Ecto neural progenitor cell (in vitro differentiated cells): Measurements from ENCODE around the gene ST3GAL2.

ENCODE experiments used
- DNase-seq: peaks from one replicate; pipeline ENCODE4 v3.0.0-alpha.2; 2018; ENCODE audit warnings: low spot score

ST3GAL2 gene

DNA sequence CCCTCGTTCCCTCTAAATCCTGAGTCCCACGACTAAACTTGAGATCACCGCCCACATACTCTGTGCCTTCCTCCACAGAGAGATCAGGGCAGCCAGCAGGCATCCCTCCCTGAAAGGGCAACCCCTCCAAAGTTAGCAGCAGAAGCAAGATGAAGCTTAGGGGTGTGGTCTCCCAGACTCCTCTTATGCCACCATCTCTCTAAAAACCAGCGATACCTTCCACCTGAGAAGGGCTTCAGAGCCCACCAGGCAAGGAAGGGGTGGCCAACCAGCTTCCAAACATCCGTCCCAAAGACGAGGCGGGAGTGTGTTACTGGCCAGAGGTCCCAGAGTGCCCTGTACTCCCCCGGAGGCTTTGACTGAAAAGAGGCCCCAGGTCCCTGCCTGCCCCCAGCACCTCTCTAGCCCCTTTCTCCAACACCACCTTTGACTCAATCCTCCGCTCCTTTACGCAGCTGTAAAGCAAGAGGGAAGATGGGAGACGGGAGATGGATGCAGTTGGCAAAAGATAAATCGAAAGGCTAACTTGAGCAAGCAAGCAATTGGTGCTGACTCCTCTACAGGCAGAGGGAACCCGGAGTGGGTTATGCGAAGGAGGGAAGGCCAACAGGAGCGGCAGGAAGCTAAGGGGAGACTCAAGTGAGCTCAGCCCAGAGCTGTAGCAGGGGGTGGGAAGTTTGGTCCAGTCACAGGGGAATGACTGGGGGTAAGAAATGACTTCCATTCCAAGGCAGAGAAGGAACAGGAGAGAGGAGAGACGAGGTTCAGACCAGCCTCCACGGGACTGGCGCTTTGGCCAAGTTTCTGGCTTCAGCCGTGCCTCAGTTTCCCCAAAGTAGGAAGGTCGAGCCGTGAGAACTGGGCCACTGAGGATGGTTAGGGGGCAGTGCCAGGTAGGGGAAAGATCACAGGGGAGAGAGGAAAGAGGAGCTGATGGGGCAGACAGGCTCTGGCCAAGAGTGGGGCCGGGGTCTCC, 1.0 kb downstream of the ST3GAL2 start:
- no peak for DNase-seq

DNA sequence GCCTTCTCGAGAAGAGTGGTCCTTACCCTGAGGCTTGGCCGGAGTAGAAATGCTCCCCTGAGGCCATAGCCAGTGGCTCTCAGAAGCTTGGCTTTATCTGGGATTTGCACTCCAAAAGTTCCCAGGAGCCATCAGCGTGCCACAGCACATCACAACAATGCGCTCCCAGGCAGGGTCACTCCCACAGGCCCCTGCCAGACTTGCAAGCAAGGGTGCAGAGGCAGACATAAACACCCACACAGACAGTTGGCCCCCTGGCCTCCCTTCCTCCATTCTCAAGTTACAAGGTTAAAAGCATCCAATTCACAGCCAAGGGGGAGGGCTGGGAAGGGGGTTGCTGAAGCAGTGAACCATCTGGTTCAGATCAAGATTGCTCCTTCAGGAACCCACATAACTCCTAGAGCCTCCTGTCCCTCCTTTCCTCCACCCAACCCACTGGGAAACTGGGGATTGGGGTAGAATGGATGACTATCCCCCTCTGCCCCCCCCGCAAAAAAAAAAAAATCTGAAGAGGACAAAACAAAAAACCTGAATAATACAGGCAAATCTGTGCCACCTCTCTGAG, 1.8 kb downstream of the ST3GAL2 start:
- peak; percentile 72 for DNase-seq

DNA sequence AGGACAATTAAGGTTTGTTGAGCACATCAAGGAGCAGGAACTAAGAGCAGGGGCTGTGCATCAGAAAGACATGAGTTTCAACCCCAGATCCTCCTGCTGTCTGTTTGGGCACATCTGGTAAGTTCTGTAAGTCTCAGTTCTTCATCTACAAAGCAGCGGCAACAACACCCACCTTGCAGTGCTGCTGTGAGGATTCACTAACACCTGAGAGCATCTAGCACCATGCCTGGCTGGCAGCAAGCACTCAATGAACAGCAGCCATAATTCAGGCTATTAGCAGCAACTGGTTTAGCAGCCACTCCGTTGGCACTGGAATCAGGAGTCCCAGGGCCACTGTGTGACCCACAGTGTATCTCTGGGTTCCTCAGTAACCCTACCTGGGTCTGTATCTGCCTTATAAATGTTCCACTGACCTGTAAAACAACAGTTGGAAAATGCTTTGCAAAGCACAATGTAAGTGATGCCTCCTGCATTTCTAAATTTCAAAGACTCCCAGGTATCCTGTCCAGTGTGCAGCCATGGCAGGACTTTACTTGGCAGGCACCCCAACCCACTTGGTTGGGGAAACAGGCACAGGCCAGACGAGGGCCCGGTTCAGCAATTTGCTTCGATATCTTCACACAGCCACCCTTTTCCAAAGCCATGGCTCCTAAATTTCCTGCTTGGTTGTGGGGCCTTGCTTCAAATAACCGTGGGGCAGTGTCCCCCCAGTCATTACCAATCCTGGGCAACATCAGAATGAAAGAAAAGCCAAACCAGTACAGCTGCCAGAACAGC, 4.2 kb downstream of the ST3GAL2 start:
- DNase-seq = peak; percentile 33

DNA sequence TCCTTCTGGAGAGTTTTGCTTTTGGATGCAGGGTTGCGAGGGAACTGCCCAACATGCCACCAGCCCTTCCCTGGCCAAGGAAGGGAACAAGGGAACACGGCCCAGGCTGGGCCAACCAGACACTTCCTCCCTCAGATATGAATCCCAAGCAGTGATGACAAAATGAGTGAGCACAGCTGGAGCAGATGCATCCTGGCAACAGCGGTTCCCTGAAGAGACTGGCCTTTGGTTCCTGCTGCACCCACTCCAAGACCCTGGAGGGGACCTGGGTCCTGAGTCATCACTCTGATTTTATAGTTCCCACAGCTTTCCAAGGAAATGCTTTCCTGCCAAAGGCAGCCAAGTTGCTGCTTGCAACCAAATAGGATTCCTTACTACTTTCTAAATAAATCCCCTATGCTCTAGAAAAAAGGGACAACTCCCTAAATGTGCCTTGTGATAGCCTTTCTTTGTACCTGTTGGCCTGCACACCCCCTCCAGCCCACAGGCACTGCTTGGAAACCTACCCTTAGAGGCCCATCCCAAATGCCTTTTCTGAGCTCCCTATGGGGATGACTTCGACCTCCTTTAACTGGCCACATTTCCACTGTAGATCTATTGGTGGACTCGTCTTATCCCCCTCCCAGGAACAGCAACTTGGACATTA, 5.3 kb downstream of the ST3GAL2 start:
- DNase-seq = peak; percentile 36

GRCh38 chr16:70432723-70433457, 6.0 kb downstream of the ST3GAL2 start:
- no peak for DNase-seq

DNA sequence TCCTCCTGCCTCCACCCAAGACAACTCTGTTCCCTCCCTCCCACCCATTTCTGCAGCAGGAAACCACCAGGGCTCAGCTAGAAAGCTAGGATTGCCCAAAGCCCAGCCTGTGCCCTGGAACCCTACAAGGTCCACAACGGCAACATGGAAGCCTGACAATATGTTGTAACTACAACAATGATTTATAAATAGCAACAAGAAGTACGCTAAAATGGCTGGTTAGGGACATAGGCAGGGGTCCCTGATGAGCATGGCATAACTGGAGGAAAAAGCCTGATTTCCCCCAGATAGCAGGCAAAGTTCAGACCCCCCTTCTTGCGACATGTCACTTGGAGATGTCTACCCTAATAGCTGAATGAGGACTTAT, 6.6 kb downstream of the ST3GAL2 start:
- no peak for DNase-seq

GRCh38 chr16:70430667-70431536, 8.0 kb downstream of the ST3GAL2 start:
- DNase-seq = no peak

DNA sequence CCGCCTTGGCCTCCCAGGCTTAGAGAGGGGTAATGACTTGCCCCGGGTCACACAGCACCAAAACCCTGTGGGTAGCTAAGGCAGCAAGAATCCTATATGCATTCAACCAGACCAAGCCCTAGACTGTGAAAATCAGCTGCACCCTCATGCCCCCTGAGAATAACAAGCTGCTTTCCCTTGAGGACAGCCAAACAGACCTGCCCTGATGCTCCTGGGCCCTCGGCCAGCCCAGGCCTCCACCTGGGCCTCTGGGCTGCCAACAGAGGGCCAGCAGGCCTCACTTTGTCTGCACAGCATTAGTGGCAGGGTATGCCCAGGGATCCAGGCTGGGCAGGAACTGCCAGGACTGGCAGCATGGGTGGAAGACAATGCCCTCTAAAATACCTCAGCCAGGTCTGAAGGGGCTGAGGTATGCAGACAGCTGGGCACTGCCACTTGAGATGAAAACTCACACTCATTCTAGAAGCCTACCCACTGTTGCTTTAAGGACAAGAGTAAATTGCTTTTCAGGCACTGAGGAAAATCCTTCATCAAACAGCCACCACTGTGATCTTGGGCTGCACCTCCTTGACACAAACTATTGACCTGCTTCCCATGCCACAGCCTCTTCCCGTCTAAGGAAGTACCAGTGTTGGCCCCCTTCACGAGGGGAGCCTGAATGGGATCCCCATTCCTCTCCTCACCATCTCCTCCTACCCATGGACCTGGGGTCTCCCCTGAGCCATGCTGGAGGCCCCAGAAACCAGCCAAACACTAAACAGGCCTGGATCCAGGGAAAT, 8.8 kb downstream of the ST3GAL2 start:
- DNase-seq = no peak

DNA sequence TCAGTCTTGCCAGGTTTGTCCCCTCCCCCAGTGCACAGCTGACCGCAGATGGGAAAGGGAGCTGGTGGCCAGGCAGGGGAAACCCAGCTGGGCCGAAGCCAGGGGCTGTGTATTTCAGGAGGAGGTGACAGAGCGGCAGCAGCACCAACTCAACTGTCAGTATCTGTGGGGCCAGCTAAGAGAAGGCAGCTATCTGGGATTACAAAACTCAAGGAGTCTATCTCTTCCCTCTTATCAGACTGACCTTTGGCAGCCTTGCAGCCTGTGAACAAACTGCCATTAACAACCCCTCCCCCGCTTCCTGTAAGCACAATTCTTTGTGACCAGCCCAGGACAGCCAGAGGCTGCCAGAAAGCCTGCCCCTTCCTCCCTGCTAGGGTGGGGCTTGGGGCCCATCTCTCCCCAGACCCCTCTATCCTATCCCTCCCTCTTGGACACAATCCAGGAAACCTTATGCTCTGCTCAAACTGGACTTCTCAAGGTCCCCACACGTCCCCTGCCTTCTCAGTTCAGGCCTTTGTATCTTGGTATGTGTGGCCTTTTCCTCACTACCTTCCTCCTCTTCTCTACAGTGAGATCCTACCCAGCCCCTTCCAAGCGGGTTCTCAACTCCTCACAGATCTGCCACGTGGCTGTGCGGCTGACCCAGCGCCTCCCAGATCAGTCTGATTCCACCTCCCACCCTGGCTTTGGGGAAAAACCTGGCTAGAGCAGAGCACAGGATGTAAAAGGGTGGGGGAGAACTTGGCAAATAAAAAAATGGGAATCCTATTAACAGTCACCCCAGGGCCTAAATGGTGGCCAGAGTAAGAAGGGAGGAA, 10.5 kb downstream of the ST3GAL2 start:
- peak; percentile 74 for DNase-seq

DNA sequence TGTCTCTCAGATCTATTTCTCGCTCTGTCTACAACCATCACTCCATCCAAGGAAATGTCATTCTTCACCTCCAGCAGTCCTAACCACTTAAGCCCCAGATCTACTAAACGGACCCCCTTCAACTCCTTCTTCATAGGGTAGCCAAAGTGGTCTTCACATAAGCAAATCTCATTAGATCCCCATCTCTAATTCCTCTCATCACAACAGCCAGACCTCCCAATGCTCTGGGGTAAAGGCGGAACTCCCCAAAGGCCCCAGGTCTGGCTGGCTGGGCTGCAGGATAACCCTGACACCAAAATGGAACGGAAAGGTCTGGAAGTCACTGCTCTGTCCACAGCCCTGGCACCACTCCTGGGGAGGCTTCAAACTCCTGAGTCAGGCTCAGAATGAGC, 11.1 kb downstream of the ST3GAL2 start:
- DNase-seq = no peak

- no peak for DNase-seq
Observed at GRCh38 chr16:70422543-70422942, 16.4 kb downstream of the ST3GAL2 start.

GRCh38 chr16:70421473-70422311, 17.2 kb downstream of the ST3GAL2 start:
- no peak for DNase-seq

DNA sequence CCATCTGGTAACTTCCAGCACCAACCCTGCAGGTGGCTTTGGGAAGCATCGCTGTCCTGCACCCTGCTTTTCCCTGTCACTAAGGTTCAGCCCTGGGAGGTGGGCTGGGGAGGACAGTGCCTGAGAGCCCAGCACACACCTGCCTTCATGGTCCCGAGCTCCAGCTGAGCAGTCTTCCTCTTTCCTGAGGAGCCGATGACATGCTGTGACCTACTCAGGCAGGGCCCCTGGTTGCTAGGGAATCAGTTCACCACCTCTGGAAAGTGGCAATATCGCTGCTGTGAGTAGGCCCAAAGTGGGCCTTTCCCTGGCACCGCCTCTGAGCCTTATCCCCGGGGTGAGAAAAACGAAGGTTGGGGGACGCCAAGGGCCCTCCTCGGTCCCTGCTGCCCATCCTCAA, 17.9 kb downstream of the ST3GAL2 start:
- DNase-seq = no peak

- DNase-seq = no peak
Observed at GRCh38 chr16:70419384-70420327, 19.2 kb downstream of the ST3GAL2 start.

- no peak for DNase-seq
Observed at GRCh38 chr16:70418993-70419318, 19.9 kb downstream of the ST3GAL2 start.

- no peak for DNase-seq
Observed at GRCh38 chr16:70418274-70418992, 20.5 kb downstream of the ST3GAL2 start.
